Activated gamma-delta T cell (primary cell): ENCODE results near the gene GGCX.
"Not testable (repeated sequence)": the region's sequence is repeated elsewhere in the genome, so short reads cannot be mapped to it uniquely, and the experiment has no call there.

Experiments
- DNase-seq: peaks from one replicate; lab custom pipeline; 2025; lab: John Stamatoyannopoulos, UW

GGCX gene

GRCh38 chr2:85575739-85576138 is 14.4 kb upstream of the GGCX start:
- no peak for DNase-seq

- no peak for DNase-seq
Observed at GRCh38 chr2:85566265-85566664, 5.0 kb upstream of the GGCX start.

DNA sequence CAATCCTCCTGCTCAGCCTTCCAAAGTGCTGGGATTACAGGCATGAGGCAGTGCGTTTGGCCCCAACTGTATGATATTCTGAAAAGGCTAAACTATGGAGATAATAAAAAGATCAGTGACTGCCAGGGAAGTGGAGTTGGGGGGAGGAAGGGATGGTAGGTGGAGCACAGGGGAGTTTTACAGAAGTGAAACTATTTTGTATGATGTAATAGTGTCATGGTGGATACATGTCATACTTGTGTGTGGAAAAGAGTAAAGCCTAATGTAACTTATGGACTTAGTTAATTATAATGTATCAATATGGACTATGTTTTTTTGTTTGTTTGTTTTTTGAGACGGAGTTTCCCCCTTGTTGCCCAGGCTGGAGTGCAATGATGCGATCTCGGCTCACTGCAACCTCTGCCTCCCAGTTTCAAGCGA is 2.9 kb upstream of the GGCX start:
- no peak for DNase-seq

GRCh38 chr2:85560812-85561279 is 447 bp downstream of the GGCX start:
- no peak for DNase-seq

DNA sequence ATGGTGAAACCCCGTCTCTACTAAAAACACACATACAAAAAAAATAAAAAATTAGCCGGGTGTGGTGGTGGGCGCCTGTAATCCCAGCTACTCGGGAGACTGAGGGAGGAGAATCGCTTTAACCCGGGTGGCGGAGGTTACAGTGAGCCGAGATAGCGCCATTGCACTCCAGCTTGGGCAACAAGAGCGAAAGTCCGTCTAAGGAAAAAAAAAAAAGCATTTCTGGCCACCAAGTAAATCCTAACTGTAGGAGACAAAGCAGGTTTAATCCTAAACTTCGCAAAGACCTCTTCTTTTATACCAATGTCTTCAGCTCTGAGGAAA is 928 bp downstream of the GGCX start:
- DNase-seq: not testable (repeated sequence)

GRCh38 chr2:85558160-85558559 is 3.1 kb downstream of the GGCX start:
- no peak for DNase-seq

GRCh38 chr2:85557130-85557529 is 4.2 kb downstream of the GGCX start:
- DNase-seq: no peak

- DNase-seq: no peak
Observed at GRCh38 chr2:85554980-85555612, 6.2 kb downstream of the GGCX start.

GRCh38 chr2:85553184-85553583 is 8.1 kb downstream of the GGCX start:
- DNase-seq: no peak

DNA sequence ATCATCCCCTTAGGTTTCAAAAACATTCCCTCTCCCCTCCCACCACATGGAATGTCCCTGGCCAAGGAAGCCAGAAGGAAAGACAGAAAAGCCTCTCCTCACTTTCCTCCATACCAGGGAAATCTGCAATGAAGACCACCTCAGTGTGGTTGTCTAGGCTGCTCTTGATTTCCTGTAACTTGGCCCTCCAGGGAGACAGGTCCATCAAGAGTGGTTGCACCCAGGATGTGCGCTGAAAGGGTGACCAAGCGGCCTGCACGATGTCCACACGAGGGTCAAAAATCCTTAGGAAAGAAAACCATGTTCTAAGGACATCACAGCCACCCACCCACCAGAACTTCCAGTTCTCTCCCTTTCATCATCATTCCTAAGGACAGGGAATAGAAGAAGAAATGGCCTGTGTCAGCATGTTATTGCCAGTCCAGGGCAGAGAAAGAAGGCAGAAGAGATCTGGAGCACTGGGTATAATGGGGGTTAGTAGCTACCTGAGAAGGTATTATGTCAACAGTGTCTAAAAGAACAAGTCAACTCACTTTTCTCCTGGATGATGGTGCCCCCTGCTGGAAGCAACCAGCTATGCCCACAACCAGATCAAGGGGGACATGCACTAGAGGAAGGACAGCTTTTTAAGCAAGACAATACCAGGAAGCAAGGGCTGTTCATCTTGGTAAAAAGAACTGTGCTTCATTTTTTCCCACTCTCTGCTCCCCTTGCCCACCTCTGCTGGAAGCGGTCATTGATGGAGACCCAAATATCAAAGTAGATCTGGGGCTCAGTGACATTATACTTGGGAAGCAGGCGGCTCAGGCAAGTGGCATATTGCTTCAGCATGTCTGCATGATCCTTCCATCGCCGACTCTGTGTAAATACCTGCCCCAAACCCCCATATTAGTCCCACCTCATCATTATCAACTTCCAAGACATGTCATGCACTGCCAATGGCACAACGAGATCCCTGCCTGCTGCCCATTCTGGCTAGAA is 9.3 kb downstream of the GGCX start:
- DNase-seq: no peak

DNA sequence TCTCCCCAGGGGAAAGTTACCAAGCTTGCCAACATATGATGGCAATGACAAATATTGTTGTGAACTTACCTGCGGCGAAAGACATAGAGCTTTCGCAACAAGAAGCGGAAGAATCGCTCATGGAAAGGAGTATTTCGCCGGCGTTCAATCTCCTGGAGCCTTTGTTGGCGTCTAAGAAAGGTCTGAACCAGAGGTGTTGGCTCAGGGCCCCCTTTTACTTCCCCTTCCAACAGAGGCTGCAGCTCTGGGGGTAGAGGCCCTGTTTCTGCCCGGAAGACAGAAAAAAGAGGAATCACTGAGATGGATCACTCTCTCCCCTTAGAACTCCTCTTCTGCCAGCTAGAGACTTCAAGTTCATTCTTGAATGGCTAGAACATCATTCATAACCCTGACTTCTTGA is 10.8 kb downstream of the GGCX start:
- DNase-seq: no peak

- no peak for DNase-seq
Observed at GRCh38 chr2:85549826-85550225, 11.5 kb downstream of the GGCX start.

DNA sequence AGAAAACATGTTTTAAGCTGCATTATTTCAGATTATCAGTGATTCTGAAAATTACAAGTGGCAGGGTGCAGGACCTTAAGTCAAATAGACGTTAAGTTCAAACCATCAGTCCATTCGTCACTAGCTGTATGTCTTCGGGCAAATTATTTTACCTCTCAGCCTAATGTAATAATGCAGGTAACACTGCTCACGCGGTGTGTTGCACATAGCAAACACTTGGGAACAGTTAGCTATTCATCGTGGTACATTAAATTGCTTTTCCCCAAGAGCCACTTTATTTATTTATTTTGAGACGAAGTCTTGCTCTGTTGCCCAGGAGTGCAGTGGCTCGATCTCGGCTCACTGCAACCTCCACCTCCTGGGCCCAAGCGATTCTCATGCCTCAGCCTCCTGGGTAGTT is 12.2 kb downstream of the GGCX start:
- no peak for DNase-seq

DNA sequence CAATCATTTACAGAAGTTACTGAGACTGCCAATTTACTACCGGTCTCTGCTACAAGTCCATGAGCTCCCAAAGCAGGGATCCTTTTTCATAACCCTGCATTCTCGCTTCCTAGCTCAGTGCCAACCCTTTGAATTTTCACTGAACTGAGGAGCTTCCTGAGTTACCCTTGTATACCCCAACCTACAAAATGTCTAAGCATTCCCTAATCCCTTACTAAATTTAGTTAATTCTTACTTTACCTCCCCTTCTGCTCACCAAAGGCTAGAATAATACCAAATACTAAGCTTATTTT is 12.7 kb downstream of the GGCX start:
- DNase-seq: no peak

GRCh38 chr2:85547859-85548607 is 13.3 kb downstream of the GGCX start:
- DNase-seq: no peak

- no peak for DNase-seq
Observed at GRCh38 chr2:85547089-85547858, 14.0 kb downstream of the GGCX start.

DNA sequence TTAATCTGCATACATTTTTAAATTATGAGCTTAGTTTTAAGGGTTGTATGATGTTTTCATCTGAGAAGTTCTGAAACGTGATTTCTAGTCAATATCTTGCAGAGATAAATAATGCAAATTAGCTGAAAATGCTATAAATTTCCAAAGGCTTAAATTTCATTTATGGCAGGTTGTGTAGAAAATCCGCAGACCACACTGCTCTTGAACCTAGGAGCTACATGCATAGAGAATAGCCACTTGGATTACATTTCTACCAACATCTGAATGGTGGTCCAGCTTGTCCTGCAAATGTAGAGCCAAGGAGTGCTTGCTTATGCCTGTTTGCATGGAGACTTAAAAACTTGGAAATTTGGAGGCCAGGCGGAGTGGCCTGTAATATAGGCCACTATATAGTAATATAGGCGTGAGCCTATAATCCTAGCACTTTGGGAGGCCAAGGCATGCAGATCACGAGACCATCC is 15.5 kb downstream of the GGCX start:
- no peak for DNase-seq

DNA sequence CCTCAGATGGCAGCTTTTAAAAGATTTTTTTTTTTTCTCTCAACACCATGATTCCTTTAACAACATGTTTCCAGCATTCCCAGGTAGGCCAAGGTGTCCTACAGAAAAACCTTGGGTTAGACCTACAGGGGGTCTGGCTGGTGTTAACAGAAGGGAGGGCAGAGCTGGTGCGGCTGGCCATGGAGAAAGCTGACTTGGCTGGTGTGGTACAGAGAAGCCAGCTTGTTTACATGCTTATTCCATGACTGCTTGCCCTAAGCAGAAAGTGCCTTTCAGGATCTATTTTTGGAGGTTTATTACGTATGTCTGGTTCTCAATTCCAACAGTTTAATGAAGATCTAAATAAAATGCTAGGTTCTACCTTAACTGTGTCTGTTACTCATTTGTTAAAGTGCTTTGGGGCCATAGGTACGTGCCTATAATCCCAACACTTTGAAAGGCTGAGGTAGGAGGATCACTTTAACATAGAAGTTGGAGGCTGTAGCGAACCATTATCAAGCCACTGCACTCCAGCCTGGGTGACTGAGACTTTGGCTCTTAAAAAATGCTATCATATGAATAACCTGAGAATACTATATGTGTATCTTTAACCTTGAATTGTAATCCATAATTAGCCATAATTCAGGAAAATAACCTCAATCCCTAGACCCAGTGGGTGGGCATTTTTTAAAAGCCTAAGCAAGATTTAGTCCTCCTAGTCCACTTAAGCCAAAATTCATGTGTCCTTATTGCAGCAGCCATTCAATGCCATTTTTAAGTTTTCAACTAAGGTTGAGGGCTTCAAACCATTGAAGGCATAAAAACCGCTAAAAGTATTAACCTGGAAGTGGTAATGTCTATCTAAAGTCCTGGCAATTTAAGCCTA is 16.1 kb downstream of the GGCX start:
- DNase-seq: not testable (repeated sequence)

- DNase-seq: not testable (repeated sequence)
Observed at GRCh38 chr2:85544254-85544691, 17.0 kb downstream of the GGCX start.

GRCh38 chr2:85542777-85543176 is 18.5 kb downstream of the GGCX start:
- no peak for DNase-seq
